Neural progenitor cell (in vitro differentiated cells): ENCODE results near the gene RHOBTB3.

Source experiments
- EZH2 ChIP-seq: fragments of 200-600 bp; sonication (generic); IDR thresholded peaks from 2 replicates; pipeline ENCODE4 v1.6.1; 2017; ENCODE audit warnings: antibody characterized with exemption, mild to moderate bottlenecking, moderate library complexity
- TF ChIP-seq, protein P1 (sequence below): fragments of 200-600 bp; sonication (generic); IDR thresholded peaks from 2 replicates; pipeline ENCODE4 v1.5.1; 2017; ENCODE audit warnings: antibody characterized with exemption, mild to moderate bottlenecking

DNA sequence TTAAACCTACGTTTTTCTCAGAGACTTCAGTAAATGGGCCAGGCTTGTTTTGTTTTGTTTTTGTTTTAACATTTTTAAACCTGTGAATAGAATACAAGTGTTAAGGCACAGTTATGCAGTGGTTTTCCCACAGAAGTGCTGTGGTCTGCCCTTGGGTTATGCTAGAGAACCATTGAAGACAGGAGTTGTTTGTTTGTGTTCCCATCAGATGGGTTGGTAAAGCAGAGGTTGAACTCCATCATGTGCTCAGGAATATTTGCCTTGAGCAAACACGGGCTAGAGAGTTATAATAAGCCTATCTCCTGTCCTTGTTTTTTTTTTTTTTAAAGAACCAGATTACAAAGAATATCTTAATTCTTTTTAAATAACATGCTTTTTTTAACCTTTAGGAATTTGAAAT lies 28.5 kb downstream of the RHOBTB3 start:
- TF ChIP-seq, protein P1, sequence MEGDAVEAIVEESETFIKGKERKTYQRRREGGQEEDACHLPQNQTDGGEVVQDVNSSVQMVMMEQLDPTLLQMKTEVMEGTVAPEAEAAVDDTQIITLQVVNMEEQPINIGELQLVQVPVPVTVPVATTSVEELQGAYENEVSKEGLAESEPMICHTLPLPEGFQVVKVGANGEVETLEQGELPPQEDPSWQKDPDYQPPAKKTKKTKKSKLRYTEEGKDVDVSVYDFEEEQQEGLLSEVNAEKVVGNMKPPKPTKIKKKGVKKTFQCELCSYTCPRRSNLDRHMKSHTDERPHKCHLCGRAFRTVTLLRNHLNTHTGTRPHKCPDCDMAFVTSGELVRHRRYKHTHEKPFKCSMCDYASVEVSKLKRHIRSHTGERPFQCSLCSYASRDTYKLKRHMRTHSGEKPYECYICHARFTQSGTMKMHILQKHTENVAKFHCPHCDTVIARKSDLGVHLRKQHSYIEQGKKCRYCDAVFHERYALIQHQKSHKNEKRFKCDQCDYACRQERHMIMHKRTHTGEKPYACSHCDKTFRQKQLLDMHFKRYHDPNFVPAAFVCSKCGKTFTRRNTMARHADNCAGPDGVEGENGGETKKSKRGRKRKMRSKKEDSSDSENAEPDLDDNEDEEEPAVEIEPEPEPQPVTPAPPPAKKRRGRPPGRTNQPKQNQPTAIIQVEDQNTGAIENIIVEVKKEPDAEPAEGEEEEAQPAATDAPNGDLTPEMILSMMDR, result no peak
- TF ChIP-seq EZH2, result no peak
